B cell (primary cell): ENCODE results near the gene NEBL. TPM values are rescaled to one million over a fixed set of nuclear protein-coding genes. Genes with fewer than 3 reads are reported as not detected.

ENCODE experiments used
- ATAC-seq: fragments of 200-7000 bp; cut with Tn5 transposase; one replicate; pipeline ENCODE4 v1.10.0; 2021; ENCODE audit warnings: low read depth, mild to moderate bottlenecking, moderate number of reproducible peaks, moderate library complexity
- CTCF ChIA-PET: fragments of 350-600 bp; sonication (Branson Sonifier 250); formaldehyde crosslinking; loops from one replicate; lab custom pipeline; 2021; ENCODE audit warnings: antibody characterized with exemption, inconsistent platforms; lab: Charles Lee
- POLR2A ChIA-PET: fragments of 350-600 bp; sonication (Branson Sonifier 250); formaldehyde crosslinking; loops from one replicate; lab custom pipeline; 2021; ENCODE audit warnings: antibody characterized with exemption; lab: Charles Lee
- DNase-seq: peaks from one replicate; pipeline ENCODE4 v3.0.0; 2013
- H2AFZ ChIP-seq: 2 replicates; pipeline ENCODE4 v1.6.1; 2012; ENCODE audit warnings: mild to moderate bottlenecking, low read depth, low read length; ENCODE audit not compliant: insufficient read depth, poor library complexity, severe bottlenecking
- H3K27ac ChIP-seq, 2 donors: 1 replicate in 1 of 2; 2 replicates in 1 of 2; pipeline ENCODE4 v1.5.1; 2012 to 2013; ENCODE audit warnings: low read length in 2 of 2, mild to moderate bottlenecking in 2 of 2, moderate library complexity in 1 of 2
- H3K27me3 ChIP-seq, 4 experiments: fragments of 200-600 bp in 1 of 4; sonication (generic) in 1 of 4; replicated peaks in 1 of 4; 1 replicate in 2 of 4; 2 replicates in 2 of 4; pipeline versions ENCODE4 v1.6.1 to v1.7.0; 2013 to 2016; ENCODE audit warnings: low read length in 3 of 4, mild to moderate bottlenecking in 2 of 4, mixed read lengths in 1 of 4, moderate library complexity in 1 of 4; ENCODE audit not compliant: insufficient read depth in 4 of 4, control insufficient read depth in 3 of 4; ENCODE audit errors: control extremely low read depth in 1 of 4
- H3K36me3 ChIP-seq, 2 experiments: replicated peaks in 1 of 2; 1 replicate in 1 of 2; 2 replicates in 1 of 2; pipeline versions ENCODE4 v1.6.1 to v1.7.1; 2013; ENCODE audit warnings: low read length in 1 of 2; ENCODE audit not compliant: insufficient read depth in 2 of 2, control insufficient read depth in 1 of 2; ENCODE audit errors: control extremely low read depth in 1 of 2, extremely low read depth in 1 of 2
- H3K4me1 ChIP-seq, 2 donors: fragments of 200-600 bp in 1 of 2; sonication (generic) in 1 of 2; 1 replicate in 1 of 2; 2 replicates in 1 of 2; pipeline versions ENCODE4 v1.5.1 to v1.6.1; 2013 to 2017; ENCODE audit warnings: low read length in 2 of 2; ENCODE audit not compliant: control insufficient read depth in 2 of 2, insufficient read depth in 2 of 2
- H3K4me2 ChIP-seq: replicated peaks from 2 replicates; pipeline ENCODE3; 2012; ENCODE audit warnings: mild to moderate bottlenecking, low read depth, low read length; ENCODE audit not compliant: poor library complexity, severe bottlenecking
- H3K4me3 ChIP-seq, 5 experiments: fragments of 200-600 bp in 1 of 5; sonication (generic) in 1 of 5; 1 replicate in 3 of 5; 2 replicates in 2 of 5; pipeline versions ENCODE4 v1.5.1 to v1.7.0; 2011 to 2016; ENCODE audit warnings: low read length in 4 of 5, mild to moderate bottlenecking in 4 of 5, low read depth in 2 of 5, control low read depth in 1 of 5, moderate library complexity in 1 of 5; ENCODE audit not compliant: insufficient read depth in 1 of 5; ENCODE audit errors: control extremely low read depth in 1 of 5, extremely low read depth in 1 of 5
- H3K79me2 ChIP-seq: fragments of 200-600 bp; sonication (generic); one replicate; pipeline ENCODE4 v1.6.0; 2016; ENCODE audit warnings: low read length; ENCODE audit not compliant: control insufficient read depth, insufficient read depth
- H3K9ac ChIP-seq: fragments of 200-600 bp; sonication (generic); 2 replicates; pipeline ENCODE4 v1.6.1; 2017; ENCODE audit warnings: mild to moderate bottlenecking, low read length, moderate library complexity
- H3K9me3 ChIP-seq, 3 donors: one replicate each; pipeline versions ENCODE4 v1.6.1 to v1.7.1; 2013; ENCODE audit warnings: low read length in 2 of 3; ENCODE audit not compliant: control insufficient read depth in 2 of 3, insufficient read depth in 1 of 3; ENCODE audit errors: control extremely low read depth in 1 of 3
- H4K20me1 ChIP-seq: 2 replicates; pipeline ENCODE4 v1.6.0; 2012; ENCODE audit warnings: mild to moderate bottlenecking, low read length; ENCODE audit not compliant: insufficient read depth, control insufficient read depth, poor library complexity, severe bottlenecking
- H3K27ac Mint-ChIP-seq: one replicate; pipeline ENCODE4 v1.8.0; 2021; ENCODE audit warnings: mixed read lengths
- H3K27me3 Mint-ChIP-seq: one replicate; pipeline ENCODE4 v1.8.0; 2021; ENCODE audit warnings: mixed read lengths
- H3K4me1 Mint-ChIP-seq: one replicate; pipeline ENCODE4 v1.8.0; 2021; ENCODE audit warnings: mixed read lengths
- H3K4me3 Mint-ChIP-seq: one replicate; pipeline ENCODE4 v1.8.0; 2021; ENCODE audit warnings: mixed read lengths
- H3K9me3 Mint-ChIP-seq: one replicate; pipeline ENCODE4 v1.8.0; 2022; ENCODE audit warnings: mixed read lengths; ENCODE audit not compliant: insufficient read depth
- CTCF ChIP-seq: fragments of 200-600 bp; IDR thresholded peaks from one replicate; pipeline ENCODE4 v1.8.0; 2022; ENCODE audit warnings: antibody characterized with exemption, mild to moderate bottlenecking
- EZH2 ChIP-seq: IDR thresholded peaks from 2 replicates; pipeline ENCODE4 v1.6.1; 2012; ENCODE audit warnings: borderline replicate concordance, low read depth, mild to moderate bottlenecking, moderate library complexity, low read length; ENCODE audit not compliant: insufficient read depth, poor library complexity, severe bottlenecking
- WGBS: methylation state at CpG from one replicate; pipeline ENCODE4 v1.1.5; 2013; ENCODE audit warnings: missing lambda C conversion rate; ENCODE audit not compliant: insufficient coverage; 5-methylcytosine and 5-hydroxymethylcytosine counted together
- intact Hi-C: fragments of 100-400 bp; cut with micrococcal nuclease; formaldehyde crosslinking; loops from one replicate; pipeline ENCODE4 v1.10.0; 2022
- polyA plus RNA-seq: library from polyadenylated mRNA; depleted of rRNA; stranded (reverse); fragments of >200 nt; gene quantifications from 2 replicates; pipeline ENCODE4 v1.2.3, GENCODE V29; 2012
- total RNA-seq, 2 donors: library from RNA; stranded (reverse); fragments of 120-200 nt in 1 of 2; gene quantifications; 1 replicate in 1 of 2; 2 replicates in 1 of 2; pipeline versions ENCODE4 v1.2.3 to v1.2.4, GENCODE V29; 2013 to 2022

Gene NEBL
- total and polyA plus RNA-seq, 2 donors (not counting 1 experiment from before 2014, with no cell fraction given): not detected

GRCh38 chr10:20797290-20797689 is 99.8 kb downstream of the NEBL start:
- Histone ChIP-seq H4K20me1 (no peaks in the 10 kb centered on the region), H3K9me3 (no peaks in the 10 kb centered on the region), H3K27ac (no peak overlapping the region), H3K4me2 (no peak overlapping the region), H3K4me1 (no peaks in the 10 kb centered on the region), H3K4me3 (no peak overlapping the region), H3K79me2 (no peaks in the 10 kb centered on the region), H2AFZ (no peak overlapping the region), H3K36me3 (no peaks in the 10 kb centered on the region), H3K27me3 (no peaks in the 10 kb centered on the region), H3K9ac (no peak overlapping the region)
- no peak overlapping the region for H3K27ac Mint-ChIP-seq
- H3K27me3 Mint-ChIP-seq: no peaks in the 10 kb centered on the region
- peaks cover 5% of the 10 kb centered on the region for H3K9me3 Mint-ChIP-seq
- intact Hi-C loops: no loop called here
- no peak for ATAC-seq
- no peak for TF ChIP-seq CTCF
- TF ChIP-seq EZH2: no peak
- H3K4me3 Mint-ChIP-seq: no peak overlapping the region
- ChIA-PET CTCF (no interaction called here), POLR2A (no interaction called here)
- no peaks in the 10 kb centered on the region for H3K4me1 Mint-ChIP-seq
- no CpG with 5 or more reads among the region's 4 CpGs for WGBS
- DNase-seq: no peak

- no peaks in the 10 kb centered on the region for H3K27me3 ChIP-seq
- DNase-seq (no peak), ATAC-seq (no peak)
- no peaks in the 10 kb centered on the region for H3K9me3 ChIP-seq
- no peaks in the 10 kb centered on the region for H3K79me2 ChIP-seq
- no peak overlapping the region for H3K4me2 ChIP-seq
- no peak overlapping the region for H3K4me3 ChIP-seq
- no peak overlapping the region for H3K27ac ChIP-seq
- H3K27ac Mint-ChIP-seq: no peak overlapping the region
- intact Hi-C loops: no loop called here
- H3K4me1 ChIP-seq: no peaks in the 10 kb centered on the region
- H3K9ac ChIP-seq: no peak overlapping the region
- no peaks in the 10 kb centered on the region for H3K27me3 Mint-ChIP-seq
- no peaks in the 10 kb centered on the region for H3K4me1 Mint-ChIP-seq
- TF ChIP-seq CTCF (no peak), EZH2 (no peak)
- ChIA-PET CTCF (interaction anchor here (1.1 kb wide), 1 partner anchor 9 kb away, joined by 3 read pairs; no protein-coding TSS in a partner anchor), POLR2A (no interaction called here)
- H3K36me3 ChIP-seq: no peaks in the 10 kb centered on the region
- no peaks in the 10 kb centered on the region for H4K20me1 ChIP-seq
- H2AFZ ChIP-seq: no peak overlapping the region
- no peak overlapping the region for H3K4me3 Mint-ChIP-seq
- WGBS: 94% methylated on average over 2 of the region's 4 CpGs
- H3K9me3 Mint-ChIP-seq: peaks cover 5% of the 10 kb centered on the region
Measured at GRCh38 chr10:20795391-20795790, 101.7 kb downstream of the NEBL start.
